ENCODE data around the gene ZDHHC5.

ZDHHC5 gene

GRCh38 chr11:57667736-57668433 lies at the start of gene ZDHHC5 (continued):
- TF ChIP-seq PBX3 (CRISPR knock-in tag; IDR thresholded peaks at IDR 0.05) (peak; percentile 55; the same call in 1 of the 2 replicates), ZNF530 (tag by site-specific recombination; IDR thresholded peaks at IDR 0.05; ENCODE audit: low read depth) (no peak), ZNF785 (tag by site-specific recombination; IDR thresholded peaks at IDR 0.05) (no peak), MEIS1 (CRISPR knock-in tag; IDR thresholded peaks at IDR 0.05; ENCODE audit: borderline replicate concordance) (no peak), ZNF302 (tag by site-specific recombination; IDR thresholded peaks at IDR 0.05; ENCODE audit: low read depth) (no peak), ZNF707 (tag by site-specific recombination; IDR thresholded peaks at IDR 0.05) (no peak), ZNF133 (tag by site-specific recombination; IDR thresholded peaks at IDR 0.05) (no peak), IKZF3 (tag by site-specific recombination; IDR thresholded peaks at IDR 0.05) (no peak), ZSCAN30 (tag by site-specific recombination; IDR thresholded peaks at IDR 0.05) (peak; percentile 56; the same call in 1 of the 2 replicates), ZNF335 (tag by site-specific recombination; conservative IDR thresholded peaks at IDR 0.05) (no peak; the same call in 1 of the 2 replicates), ZNF155 (tag by site-specific recombination; IDR thresholded peaks at IDR 0.05) (no peak), KLF9 (tag by site-specific recombination; IDR thresholded peaks at IDR 0.05; ENCODE audit: low read depth) (peak; percentile 44), ZBTB44 (tag by site-specific recombination; IDR thresholded peaks at IDR 0.05) (no peak; the same call in 1 of the 2 replicates), ZNF670 (tag by site-specific recombination; IDR thresholded peaks at IDR 0.05; ENCODE audit: low read depth) (no peak), ZNF704 (tag by site-specific recombination; IDR thresholded peaks at IDR 0.05) (no peak), ZNF624 (tag by site-specific recombination; IDR thresholded peaks at IDR 0.05) (no peak), TCF7L2 (IDR thresholded peaks at IDR 0.05; ENCODE audit: borderline replicate concordance, low read depth, low read length) (no peak), ZNF768 (tag by site-specific recombination; IDR thresholded peaks at IDR 0.05) (no peak; the same call in 1 of the 2 replicates), ZNF174 (tag by site-specific recombination; IDR thresholded peaks at IDR 0.05) (no peak), KLF10 (tag by site-specific recombination; IDR thresholded peaks at IDR 0.05) (peak; percentile 48; the same call in 1 of the 2 replicates), ZNF677 (tag by site-specific recombination; IDR thresholded peaks at IDR 0.05) (no peak), ZFHX2 (tag by site-specific recombination; conservative IDR thresholded peaks at IDR 0.05) (peak; percentile 33; the same call in 1 of the 2 replicates), ZNF223 (tag by site-specific recombination; IDR thresholded peaks at IDR 0.05) (no peak), ZBTB48 (tag by site-specific recombination; IDR thresholded peaks at IDR 0.05) (peak; percentile 82), ZNF140 (tag by site-specific recombination; IDR thresholded peaks at IDR 0.05) (no peak), ZNF513 (tag by site-specific recombination; IDR thresholded peaks at IDR 0.05) (no peak), ZNF548 (tag by site-specific recombination; IDR thresholded peaks at IDR 0.05) (no peak), ZNF16 (tag by site-specific recombination; IDR thresholded peaks at IDR 0.05; ENCODE audit: low read depth) (no peak), ZBTB10 (tag by site-specific recombination; IDR thresholded peaks at IDR 0.05) (no peak), GLIS2 (tag by site-specific recombination; IDR thresholded peaks at IDR 0.05) (no peak), ZNF692 (tag by site-specific recombination; IDR thresholded peaks at IDR 0.05) (no peak), ZNF121 (tag by site-specific recombination; IDR thresholded peaks at IDR 0.05) (no peak)

Measured in HEK293 (cell line).